ENCODE results near the gene FAM221A.

GRCh38 chr7:23685731-23686130 lies 5.7 kb downstream of the FAM221A start:
- TF ChIP-seq CTCF (IDR thresholded peaks at IDR 0.05 in 4 of 5, conservative IDR thresholded peaks at IDR 0.05 in 1 of 5) (no peak), POLR2A (IDR thresholded peaks at IDR 0.05) (no peak)

All from gastrocnemius medialis (tissue), 4 donors.